Mononuclear cell (primary cell): ENCODE measurements around the gene NIM1K. TPM values are rescaled to one million over a fixed set of nuclear protein-coding genes. Genes with fewer than 3 reads are reported as not detected.
"Not testable (repeated sequence)": the region's sequence is repeated elsewhere in the genome, so short reads cannot be mapped to it uniquely, and the experiment has no call there.

Experiments
- H3K27me3 ChIP-seq: 2 replicates; pipeline ENCODE4 v1.6.0; 2011; ENCODE audit warnings: low read length, control low read depth; ENCODE audit not compliant: insufficient read depth
- H3K4me1 ChIP-seq: 2 replicates; pipeline ENCODE4 v1.5.1; 2011; ENCODE audit warnings: mild to moderate bottlenecking, low read length, control low read depth; ENCODE audit not compliant: insufficient read depth
- H3K4me3 ChIP-seq: 2 replicates; pipeline ENCODE4 v1.5.1; 2011; ENCODE audit warnings: mild to moderate bottlenecking, low read length, moderate library complexity
- H3K9me3 ChIP-seq: 2 replicates; pipeline ENCODE4 v1.5.1; 2011; ENCODE audit warnings: low read depth, mild to moderate bottlenecking, control low read depth, low read length
- total RNA-seq: library from RNA; depleted of rRNA; stranded (reverse); fragments of >200 nt; gene quantifications from one replicate; pipeline ENCODE4 v1.2.3, GENCODE V29; 2012

The NIM1K gene
- total RNA-seq, 1 donor, result 0.21 TPM

DNA sequence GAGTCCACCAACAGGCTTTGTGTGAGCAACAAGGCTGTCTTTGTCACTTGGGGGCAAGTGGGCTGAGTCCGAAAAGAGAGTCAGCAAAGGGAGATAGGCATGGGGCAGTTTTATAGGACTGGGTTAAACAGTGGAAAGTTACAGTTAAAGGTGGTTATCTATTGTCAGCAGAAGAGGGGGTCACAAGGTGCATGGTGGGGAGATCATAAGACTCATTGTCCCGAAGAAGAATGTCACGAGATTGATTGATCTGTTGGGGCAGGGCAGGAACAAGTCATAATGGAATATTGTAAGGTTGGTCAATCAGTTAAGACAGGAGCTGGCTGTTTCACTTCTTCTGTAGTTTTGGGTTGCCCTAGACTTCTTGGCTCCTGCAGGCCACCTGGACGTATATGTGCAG lies 128.8 kb downstream of the NIM1K start:
- no peaks in the 10 kb centered on the region for H3K27me3 ChIP-seq
- H3K4me3 ChIP-seq, result no peak overlapping the region
- H3K4me1 ChIP-seq, result no peaks in the 10 kb centered on the region
- no peaks in the 10 kb centered on the region for H3K9me3 ChIP-seq

DNA sequence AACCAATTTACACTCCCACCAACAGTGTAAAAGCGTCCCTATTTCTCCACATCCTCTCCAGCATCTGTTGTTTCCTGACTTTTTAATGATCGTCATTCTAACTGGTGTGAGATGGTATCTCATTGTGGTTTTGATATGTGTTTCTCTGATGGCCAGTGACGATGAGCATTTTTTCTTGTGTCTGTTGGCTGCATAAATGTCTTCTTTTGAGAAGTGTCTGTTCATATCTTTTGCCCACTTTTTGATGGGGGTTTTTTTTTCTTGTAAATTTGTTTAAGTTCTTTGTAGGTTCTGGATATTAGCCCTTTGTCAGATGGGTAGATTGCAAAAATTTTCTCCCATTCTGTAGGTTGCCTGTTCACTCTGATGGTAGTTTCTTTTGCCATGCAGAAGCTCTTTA lies 131.5 kb downstream of the NIM1K start:
- not testable (repeated sequence) for H3K27me3 ChIP-seq, H3K4me1 ChIP-seq

DNA sequence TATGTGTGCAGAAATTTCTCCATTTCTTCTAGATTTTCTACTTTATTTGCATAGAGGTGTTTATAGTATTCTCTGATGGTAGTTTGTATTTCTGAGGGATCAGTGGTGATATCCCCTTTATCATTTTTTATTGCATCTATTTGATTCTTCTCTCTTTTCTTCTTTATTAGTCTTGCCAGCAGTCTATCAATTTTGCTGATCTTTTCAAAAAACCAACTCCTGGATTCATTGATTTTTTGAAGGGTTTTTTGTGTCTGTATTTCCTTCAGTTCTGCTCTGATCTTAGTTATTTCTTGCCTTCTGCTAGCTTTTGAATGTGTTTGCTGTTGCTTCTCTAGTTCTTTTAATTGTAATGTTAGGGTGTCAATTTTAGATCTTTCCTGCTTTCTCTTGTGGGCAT lies 133.6 kb downstream of the NIM1K start:
- H3K27me3 ChIP-seq, H3K4me3 ChIP-seq, H3K9me3 ChIP-seq, H3K4me1 ChIP-seq: not testable (repeated sequence)

More for the DNA sequence above, 131.5 kb downstream of the NIM1K start:
- not testable (repeated sequence) for H3K9me3 ChIP-seq, H3K4me3 ChIP-seq

Other genes starting within 250 kb of the NIM1K start
- gene ANXA2R, start 151.9 kb upstream of the NIM1K start, total RNA-seq, result 31.4 TPM
- 71.7 TPM for gene ZNF131, start 71.3 kb upstream of the NIM1K start, total RNA-seq
- 53.0 TPM for gene HMGCS1, start 121.2 kb downstream of the NIM1K start, total RNA-seq
- 8.8 TPM for gene CCL28, start 220.2 kb downstream of the NIM1K start, total RNA-seq